Activated B cell treated with CpG ODN at 0.5 μM for 24 hours (primary cell): ENCODE measurements around the gene IZUMO3. TPM values are rescaled to one million over a fixed set of nuclear protein-coding genes. Genes with fewer than 3 reads are reported as not detected.
"Not testable (repeated sequence)": the region's sequence is repeated elsewhere in the genome, so short reads cannot be mapped to it uniquely, and the experiment has no call there.

ENCODE experiments used
- ATAC-seq: fragments of 200-7000 bp; cut with Tn5 transposase; one replicate; pipeline ENCODE4 v1.10.0; 2021; ENCODE audit warnings: low read depth, mild to moderate bottlenecking, moderate library complexity
- CTCF ChIA-PET: fragments of 350-600 bp; sonication (Branson Sonifier 250); formaldehyde crosslinking; loops from one replicate; lab custom pipeline; 2021; ENCODE audit warnings: antibody characterized with exemption; lab: Charles Lee
- POLR2A ChIA-PET: fragments of 350-600 bp; sonication (Branson Sonifier 250); formaldehyde crosslinking; loops from one replicate; lab custom pipeline; 2021; ENCODE audit warnings: antibody characterized with exemption; lab: Charles Lee
- DNase-seq: peaks from one replicate; pipeline ENCODE4 v3.0.0; 2022
- H3K27ac Mint-ChIP-seq: one replicate; pipeline ENCODE4 v1.8.0; 2020; ENCODE audit warnings: mixed read lengths
- H3K27me3 Mint-ChIP-seq: one replicate; pipeline ENCODE4 v1.8.0; 2021; ENCODE audit warnings: mixed read lengths
- H3K36me3 Mint-ChIP-seq: one replicate; pipeline ENCODE4 v1.8.0; 2021; ENCODE audit warnings: low read depth, mixed read lengths
- H3K4me1 Mint-ChIP-seq: one replicate; pipeline ENCODE4 v1.8.0; 2021; ENCODE audit warnings: mixed read lengths
- H3K4me3 Mint-ChIP-seq: one replicate; pipeline ENCODE4 v1.8.0; 2020; ENCODE audit warnings: mild to moderate bottlenecking, mixed read lengths
- H3K9me3 Mint-ChIP-seq: one replicate; pipeline ENCODE4 v1.8.0; 2020; ENCODE audit warnings: mixed read lengths
- CTCF ChIP-seq: fragments of 200-600 bp; IDR thresholded peaks from one replicate; pipeline ENCODE4 v1.8.0; 2022; ENCODE audit warnings: antibody characterized with exemption, mild to moderate bottlenecking
- intact Hi-C: fragments of 100-400 bp; cut with micrococcal nuclease; formaldehyde crosslinking; loops from one replicate; pipeline ENCODE4 v1.15.1; 2024
- total RNA-seq: library from RNA; stranded (reverse); gene quantifications from 2 replicates; pipeline ENCODE4 v1.2.3, GENCODE V29; 2022

Gene IZUMO3
- not detected in 2 replicates for total RNA-seq

- Mint-ChIP-seq H3K27me3 (no peaks in the 10 kb centered on the region), H3K36me3 (no peaks in the 10 kb centered on the region), H3K9me3 (peaks cover 3% of the 10 kb centered on the region), H3K4me3 (no peak within 1 kb of the TSS), H3K4me1 (no peaks in the 10 kb centered on the region), H3K27ac (no peak within 1 kb of the TSS)
- ChIA-PET CTCF (no interaction called here), POLR2A (no interaction called here)
- DNase-seq (no peak), ATAC-seq (no peak)
- intact Hi-C loops = no loop called here
- TF ChIP-seq CTCF = no peak
Measured at GRCh38 chr9:24545847-24546522, at the start of gene IZUMO3. Gene IZUMO3, minus strand, starts transcription at chr9:24545897. Its CDS starts 248 bp downstream, at chr9:24545649.

- Mint-ChIP-seq H3K27ac (no peak overlapping the region), H3K9me3 (peaks cover 2% of the 10 kb centered on the region), H3K36me3 (no peaks in the 10 kb centered on the region), H3K4me1 (no peaks in the 10 kb centered on the region), H3K27me3 (no peaks in the 10 kb centered on the region), H3K4me3 (no peak overlapping the region)
- no peak for ATAC-seq
- ChIA-PET POLR2A (no interaction called here), CTCF (no interaction called here)
- DNase-seq = no peak
- no peak for TF ChIP-seq CTCF
- intact Hi-C loops = no loop called here
Measured at GRCh38 chr9:24594234-24594850, 48.6 kb upstream of the IZUMO3 start.

GRCh38 chr9:24590432-24590831, 44.7 kb upstream of the IZUMO3 start:
- ATAC-seq (no peak), DNase-seq (no peak)
- intact Hi-C loops = no loop called here
- H3K9me3 Mint-ChIP-seq = peaks cover under 1% of the 10 kb centered on the region
- ChIA-PET POLR2A (no interaction called here), CTCF (no interaction called here)
- H3K4me3 Mint-ChIP-seq = no peak overlapping the region
- H3K36me3 Mint-ChIP-seq = no peaks in the 10 kb centered on the region
- no peaks in the 10 kb centered on the region for H3K27me3 Mint-ChIP-seq
- H3K4me1 Mint-ChIP-seq = no peaks in the 10 kb centered on the region
- H3K27ac Mint-ChIP-seq = no peak overlapping the region
- TF ChIP-seq CTCF = no peak

GRCh38 chr9:24587883-24588282, 42.2 kb upstream of the IZUMO3 start:
- CTCF ChIA-PET = no interaction called here
- POLR2A ChIA-PET = no interaction called here
- Mint-ChIP-seq H3K4me3 (no peak overlapping the region), H3K4me1 (no peaks in the 10 kb centered on the region), H3K27ac (no peak overlapping the region), H3K36me3 (no peaks in the 10 kb centered on the region), H3K9me3 (peaks cover 2% of the 10 kb centered on the region), H3K27me3 (no peaks in the 10 kb centered on the region)
- intact Hi-C loops = no loop called here
- no peak for TF ChIP-seq CTCF
- DNase-seq = no peak
- ATAC-seq = no peak

GRCh38 chr9:24582146-24583126, 36.7 kb upstream of the IZUMO3 start:
- intact Hi-C loops = no loop called here
- peaks cover 5% of the 10 kb centered on the region for H3K9me3 Mint-ChIP-seq
- no peaks in the 10 kb centered on the region for H3K36me3 Mint-ChIP-seq
- H3K27ac Mint-ChIP-seq = no peak overlapping the region
- no peaks in the 10 kb centered on the region for H3K4me1 Mint-ChIP-seq
- no peak for TF ChIP-seq CTCF
- ATAC-seq (no peak), DNase-seq (no peak)
- H3K4me3 Mint-ChIP-seq = no peak overlapping the region
- ChIA-PET CTCF (no interaction called here), POLR2A (no interaction called here)
- H3K27me3 Mint-ChIP-seq = no peaks in the 10 kb centered on the region

GRCh38 chr9:24580005-24580404, 34.3 kb upstream of the IZUMO3 start:
- H3K4me3 Mint-ChIP-seq, H3K4me1 Mint-ChIP-seq, CTCF ChIA-PET, DNase-seq, ATAC-seq, H3K27ac Mint-ChIP-seq, H3K27me3 Mint-ChIP-seq, intact Hi-C loops, H3K36me3 Mint-ChIP-seq, H3K9me3 Mint-ChIP-seq, POLR2A ChIA-PET: not testable (repeated sequence)
